Non-pigmented ciliary epithelial cell (primary cell): ENCODE data around the gene TRAF5.

ENCODE experiments used
- DNase-seq: peaks from one replicate; pipeline ENCODE4 v3.0.0-alpha.2; 2010; ENCODE audit warnings: low read depth

Gene TRAF5

GRCh38 chr1:211328084-211328694, 1.6 kb downstream of the TRAF5 start:
- no peak for DNase-seq

GRCh38 chr1:211328866-211329475, 2.3 kb downstream of the TRAF5 start:
- no peak for DNase-seq

GRCh38 chr1:211329764-211330201, 3.1 kb downstream of the TRAF5 start:
- DNase-seq, result no peak

GRCh38 chr1:211330282-211330936, 3.8 kb downstream of the TRAF5 start:
- DNase-seq, result no peak

GRCh38 chr1:211331011-211331709, 4.5 kb downstream of the TRAF5 start:
- DNase-seq, result no peak

- no peak for DNase-seq
Observed at GRCh38 chr1:211332036-211332616, 5.5 kb downstream of the TRAF5 start.

GRCh38 chr1:211332830-211333229, 6.2 kb downstream of the TRAF5 start:
- no peak for DNase-seq

- no peak for DNase-seq
Observed at GRCh38 chr1:211333906-211334305, 7.3 kb downstream of the TRAF5 start.

- DNase-seq, result no peak
Observed at GRCh38 chr1:211334986-211335385, 8.4 kb downstream of the TRAF5 start.

GRCh38 chr1:211335522-211336157, 9.0 kb downstream of the TRAF5 start:
- DNase-seq, result no peak

GRCh38 chr1:211336161-211336560, 9.5 kb downstream of the TRAF5 start:
- no peak for DNase-seq

- DNase-seq, result no peak
Observed at GRCh38 chr1:211336775-211337174, 10.1 kb downstream of the TRAF5 start.

GRCh38 chr1:211337430-211338223, 11.0 kb downstream of the TRAF5 start:
- DNase-seq, result no peak

- DNase-seq, result no peak
Observed at GRCh38 chr1:211338224-211338620, 11.6 kb downstream of the TRAF5 start.

GRCh38 chr1:211339631-211340041, 13.0 kb downstream of the TRAF5 start:
- DNase-seq, result no peak

- no peak for DNase-seq
Observed at GRCh38 chr1:211340622-211341507, 14.2 kb downstream of the TRAF5 start.

GRCh38 chr1:211341999-211342398, 15.4 kb downstream of the TRAF5 start:
- no peak for DNase-seq

GRCh38 chr1:211343607-211344006, 17.0 kb downstream of the TRAF5 start:
- no peak for DNase-seq

GRCh38 chr1:211344152-211344618, 17.6 kb downstream of the TRAF5 start:
- no peak for DNase-seq

- no peak for DNase-seq
Observed at GRCh38 chr1:211345719-211346118, 19.1 kb downstream of the TRAF5 start.
